CD8-positive, alpha-beta memory T cell (primary cell): ENCODE measurements around the gene TRPV3. TPM values are rescaled to one million over a fixed set of nuclear protein-coding genes. Genes with fewer than 3 reads are reported as not detected.
A peak's percentile ranks its signal among the peaks of the same experiment; 100 is the strongest.

Experiments used
- CTCF ChIA-PET: fragments of 350-600 bp; sonication (Branson Sonifier 250); formaldehyde crosslinking; loops from one replicate; lab custom pipeline; 2021; ENCODE audit warnings: antibody characterized with exemption; lab: Charles Lee
- POLR2A ChIA-PET: fragments of 350-600 bp; sonication (Branson Sonifier 250); formaldehyde crosslinking; loops from one replicate; lab custom pipeline; 2021; ENCODE audit warnings: antibody characterized with exemption; lab: Charles Lee
- DNase-seq, 5 donors: peaks; one replicate each; pipeline versions ENCODE4 v3.0.0 to v3.0.0-alpha.2; 2020 to 2022; ENCODE audit warnings: mixed read lengths in 1 of 5
- H3K27ac ChIP-seq: one replicate; pipeline ENCODE4 v1.7.0; 2013; ENCODE audit warnings: low read depth, mild to moderate bottlenecking, low read length, moderate library complexity
- H3K27me3 ChIP-seq: 2 replicates; pipeline ENCODE4 v1.7.0; 2013; ENCODE audit warnings: low read length, mild to moderate bottlenecking; ENCODE audit not compliant: insufficient read depth, poor library complexity, severe bottlenecking
- H3K36me3 ChIP-seq: 2 replicates; pipeline ENCODE4 v1.7.0; 2013; ENCODE audit warnings: mild to moderate bottlenecking, low read length, moderate library complexity; ENCODE audit not compliant: insufficient read depth
- H3K4me1 ChIP-seq: 2 replicates; pipeline ENCODE4 v1.7.0; 2013; ENCODE audit warnings: mild to moderate bottlenecking, low read length, moderate library complexity; ENCODE audit not compliant: insufficient read depth
- H3K4me3 ChIP-seq: 2 replicates; pipeline ENCODE4 v1.7.0; 2013; ENCODE audit warnings: mild to moderate bottlenecking, low read length
- H3K9me3 ChIP-seq: 2 replicates; pipeline ENCODE4 v1.7.0; 2013; ENCODE audit warnings: mild to moderate bottlenecking, low read length
- H3K27ac Mint-ChIP-seq, 8 donors: one replicate each; pipeline ENCODE4 v1.8.0; 2020 to 2021; ENCODE audit warnings: mixed read lengths in 8 of 8, mild to moderate bottlenecking in 6 of 8, inconsistent platforms in 3 of 8, moderate library complexity in 3 of 8
- H3K27me3 Mint-ChIP-seq, 2 donors: one replicate each; pipeline ENCODE4 v1.8.0; 2020 to 2021; ENCODE audit warnings: mixed read lengths in 2 of 2, mild to moderate bottlenecking in 1 of 2, moderate library complexity in 1 of 2
- H3K36me3 Mint-ChIP-seq, 3 donors: one replicate each; pipeline ENCODE4 v1.8.0; 2020 to 2021; ENCODE audit warnings: mixed read lengths in 3 of 3, inconsistent platforms in 1 of 3, mild to moderate bottlenecking in 1 of 3
- H3K4me1 Mint-ChIP-seq, 3 donors: one replicate each; pipeline ENCODE4 v1.8.0; 2020 to 2021; ENCODE audit warnings: mixed read lengths in 3 of 3, inconsistent platforms in 1 of 3, mild to moderate bottlenecking in 1 of 3
- H3K4me3 Mint-ChIP-seq, 7 donors: one replicate each; pipeline ENCODE4 v1.8.0; 2020 to 2021; ENCODE audit warnings: mixed read lengths in 7 of 7, mild to moderate bottlenecking in 6 of 7, moderate library complexity in 4 of 7, inconsistent platforms in 2 of 7
- H3K9me3 Mint-ChIP-seq, 5 donors: one replicate each; pipeline ENCODE4 v1.8.0; 2020 to 2022; ENCODE audit warnings: mixed read lengths in 5 of 5, mild to moderate bottlenecking in 3 of 5, moderate library complexity in 2 of 5, inconsistent platforms in 1 of 5
- polyA plus RNA-seq: library from polyadenylated mRNA; unstranded; fragments of 300-500 nt; fragmentation: Illumina TruSeq; gene quantifications from one replicate; pipeline ENCODE4 v1.2.3, GENCODE V29; 2021
- total RNA-seq, 2 experiments: library from RNA; stranded (reverse); gene quantifications; one replicate each; pipeline ENCODE4 v1.2.3, GENCODE V29; 2021

The TRPV3 gene
- total and polyA plus RNA-seq, 3 experiments from 2014 or later = 0.21 to 0.79 (median 0.49) TPM

DNA sequence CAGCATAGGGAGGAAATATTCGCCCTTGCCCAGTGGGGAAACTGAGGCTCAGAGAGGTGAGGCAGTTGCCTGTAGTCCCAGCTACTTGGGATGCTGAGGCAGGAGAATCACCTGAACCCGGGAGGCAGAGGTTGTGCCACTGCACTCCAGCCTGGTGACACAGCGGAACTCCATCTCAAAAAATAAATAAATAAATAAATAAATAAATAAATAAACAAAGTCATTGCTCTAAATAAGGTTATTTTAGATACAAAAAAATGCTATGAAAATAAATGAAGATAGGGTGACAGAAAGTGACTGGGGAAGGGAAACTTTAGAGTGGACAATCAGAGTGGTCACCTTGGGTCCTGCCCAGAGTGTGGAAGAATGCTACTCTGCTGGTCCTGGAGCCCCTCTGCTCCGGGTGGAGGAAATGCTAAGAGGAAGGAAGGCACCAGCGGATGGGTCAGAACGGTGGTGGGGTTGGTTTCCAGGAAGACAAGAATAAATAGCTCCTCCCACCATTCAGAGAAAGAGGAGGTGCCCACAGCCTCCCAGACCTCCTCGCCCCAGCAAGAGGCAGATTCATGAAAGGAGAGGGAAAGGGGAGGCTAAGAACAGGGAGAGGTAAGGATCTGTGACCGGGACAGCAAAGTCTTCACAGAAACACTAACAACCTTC lies 17.6 kb downstream of the TRPV3 start:
- Histone ChIP-seq H3K4me1 (peaks cover 5% of the 10 kb centered on the region), H3K36me3 (no peaks in the 10 kb centered on the region), H3K9me3 (no peaks in the 10 kb centered on the region), H3K27me3 (no peaks in the 10 kb centered on the region), H3K4me3 (no peak overlapping the region), H3K27ac (no peak overlapping the region)
- no peaks in the 10 kb centered on the region for H3K36me3 Mint-ChIP-seq
- H3K27me3 Mint-ChIP-seq = peaks cover 13 to 17% of the 10 kb centered on the region in 2 donors
- peaks cover 0 to 8% (median 2%) of the 10 kb centered on the region in 3 donors for H3K4me1 Mint-ChIP-seq
- H3K9me3 Mint-ChIP-seq = no peaks in the 10 kb centered on the region
- POLR2A ChIA-PET = no interaction called here
- no peak for DNase-seq
- no peak overlapping the region for H3K4me3 Mint-ChIP-seq
- peak overlapping the region in 1 of 8 donors; percentile 78 for H3K27ac Mint-ChIP-seq
- CTCF ChIA-PET = no interaction called here

GRCh38 chr17:3536716-3537115 lies 20.9 kb downstream of the TRPV3 start:
- peaks cover 2 to 14% (median 4%) of the 10 kb centered on the region in 3 donors for H3K4me1 Mint-ChIP-seq
- H3K27ac ChIP-seq = no peak overlapping the region
- no peaks in the 10 kb centered on the region for H3K36me3 ChIP-seq
- H3K4me3 ChIP-seq = no peak overlapping the region
- POLR2A ChIA-PET = no interaction called here
- peak in 1 of 5 donors; percentile 4 for DNase-seq
- CTCF ChIA-PET = no interaction called here
- peaks cover 4 to 21% of the 10 kb centered on the region in 2 donors for H3K27me3 Mint-ChIP-seq
- H3K27me3 ChIP-seq = no peaks in the 10 kb centered on the region
- H3K9me3 ChIP-seq = no peaks in the 10 kb centered on the region
- peak overlapping the region in 5 of 8 donors; percentile 39 to 84 (median 64) for H3K27ac Mint-ChIP-seq
- no peaks in the 10 kb centered on the region for H3K9me3 Mint-ChIP-seq
- H3K4me3 Mint-ChIP-seq = peak overlapping the region in 5 of 7 donors; percentile 34 to 61 (median 47)
- H3K4me1 ChIP-seq = peaks cover 5% of the 10 kb centered on the region
- no peaks in the 10 kb centered on the region for H3K36me3 Mint-ChIP-seq

DNA sequence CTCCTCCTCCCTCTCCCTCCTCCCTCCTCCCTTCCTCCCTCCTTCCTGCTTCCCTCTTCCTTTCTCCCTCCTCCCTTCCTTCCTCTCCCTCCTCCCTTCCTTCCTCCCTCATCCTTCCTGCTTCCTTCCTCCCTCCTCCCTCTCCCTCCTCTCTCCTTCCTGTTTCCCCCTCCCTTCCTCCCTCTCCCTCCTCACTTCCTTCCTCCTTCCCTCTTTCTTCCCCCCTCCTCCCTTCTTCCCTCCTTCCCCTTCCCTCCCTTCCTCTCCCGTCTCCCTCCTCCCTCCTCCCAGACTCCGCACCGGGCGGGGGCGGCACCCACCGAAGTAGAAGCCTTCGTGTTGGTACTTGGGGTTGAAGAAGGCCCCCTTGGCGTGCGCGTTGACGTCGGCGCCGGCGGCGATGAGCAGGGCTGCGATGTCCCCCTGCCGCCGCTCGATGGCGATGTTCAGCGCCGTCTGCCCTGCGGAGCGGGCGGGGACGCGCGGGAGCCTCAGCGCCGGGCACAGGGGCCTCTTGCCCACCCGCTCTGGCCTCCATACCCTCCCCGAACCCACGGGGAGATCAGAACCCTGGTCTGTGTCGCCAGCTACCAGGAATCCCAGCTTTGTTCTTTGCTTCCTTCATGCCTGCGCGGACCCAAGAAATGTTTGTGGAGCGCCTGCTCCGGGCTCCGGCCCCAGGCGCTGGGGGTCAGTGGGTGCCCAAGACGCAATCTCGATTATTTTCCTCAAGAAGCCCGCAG lies 22.2 kb downstream of the TRPV3 start:
- no peaks in the 10 kb centered on the region for H3K9me3 ChIP-seq
- H3K4me3 ChIP-seq = no peak overlapping the region
- H3K27ac Mint-ChIP-seq = peak overlapping the region in 2 of 8 donors; percentile 63 to 84
- no peaks in the 10 kb centered on the region for H3K27me3 ChIP-seq
- H3K9me3 Mint-ChIP-seq = no peaks in the 10 kb centered on the region
- POLR2A ChIA-PET = no interaction called here
- no peak overlapping the region for H3K27ac ChIP-seq
- H3K4me1 Mint-ChIP-seq = peaks cover 2 to 14% (median 4%) of the 10 kb centered on the region in 3 donors
- H3K4me3 Mint-ChIP-seq = peak overlapping the region in 5 of 7 donors; percentile 41 to 70 (median 61)
- H3K36me3 ChIP-seq = no peaks in the 10 kb centered on the region
- peaks cover 5% of the 10 kb centered on the region for H3K4me1 ChIP-seq
- CTCF ChIA-PET = interaction anchor here (0.8 kb wide), 1 partner anchor 13 kb away, joined by 3 read pairs; no protein-coding TSS in a partner anchor
- peaks cover 4 to 18% of the 10 kb centered on the region in 2 donors for H3K27me3 Mint-ChIP-seq
- no peaks in the 10 kb centered on the region for H3K36me3 Mint-ChIP-seq
- peak; percentile 16 to 65 (median 51) for DNase-seq

DNA sequence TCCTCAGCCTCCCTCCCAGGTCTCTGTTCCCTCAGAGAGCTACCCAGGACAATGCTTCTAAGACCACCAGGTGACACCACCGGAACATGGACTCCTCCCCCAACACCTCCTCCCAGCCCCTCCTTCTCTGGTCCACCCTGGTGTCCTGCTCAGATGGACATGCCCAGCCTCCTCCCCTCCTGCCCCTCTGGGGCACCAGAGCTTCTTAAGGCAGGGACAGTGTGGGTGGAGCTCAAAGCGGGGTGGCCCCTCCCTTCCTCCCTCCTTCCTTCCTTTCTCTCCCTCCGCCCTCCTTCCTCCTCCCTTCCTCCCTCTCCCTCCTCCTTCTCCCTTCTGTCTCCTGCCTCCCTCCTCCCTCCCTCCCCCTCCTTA lies 22.7 kb downstream of the TRPV3 start:
- Mint-ChIP-seq H3K4me1 (peaks cover 2 to 11% (median 4%) of the 10 kb centered on the region in 3 donors), H3K9me3 (no peaks in the 10 kb centered on the region), H3K4me3 (peak overlapping the region in 2 of 7 donors; percentile 16 to 19), H3K27ac (peak overlapping the region in 3 of 8 donors; percentile 29 to 70 (median 61)), H3K27me3 (peaks cover 4 to 15% of the 10 kb centered on the region in 2 donors), H3K36me3 (no peaks in the 10 kb centered on the region)
- Histone ChIP-seq H3K27me3 (no peaks in the 10 kb centered on the region), H3K27ac (no peak overlapping the region), H3K4me3 (no peak overlapping the region), H3K36me3 (no peaks in the 10 kb centered on the region), H3K9me3 (no peaks in the 10 kb centered on the region), H3K4me1 (peaks cover 5% of the 10 kb centered on the region)
- peak in 1 of 5 donors; percentile 29 for DNase-seq
- ChIA-PET POLR2A (no interaction called here), CTCF (no interaction called here)

GRCh38 chr17:3533752-3534151 lies 23.9 kb downstream of the TRPV3 start:
- Histone ChIP-seq H3K4me1 (peaks cover 5% of the 10 kb centered on the region), H3K9me3 (no peaks in the 10 kb centered on the region), H3K27ac (no peak overlapping the region), H3K4me3 (no peak overlapping the region), H3K27me3 (no peaks in the 10 kb centered on the region), H3K36me3 (no peaks in the 10 kb centered on the region)
- Mint-ChIP-seq H3K27me3 (peaks cover 4 to 15% of the 10 kb centered on the region in 2 donors), H3K9me3 (no peaks in the 10 kb centered on the region), H3K4me3 (no peak overlapping the region), H3K4me1 (peaks cover 2 to 11% (median 4%) of the 10 kb centered on the region in 3 donors), H3K36me3 (no peaks in the 10 kb centered on the region), H3K27ac (peak overlapping the region in 2 of 8 donors; percentile 51 to 58)
- POLR2A ChIA-PET = no interaction called here
- CTCF ChIA-PET = no interaction called here
- peak in 1 of 5 donors; percentile 36 for DNase-seq

- H3K27me3 ChIP-seq = no peaks in the 10 kb centered on the region
- ChIA-PET CTCF (no interaction called here), POLR2A (no interaction called here)
- H3K9me3 ChIP-seq = no peaks in the 10 kb centered on the region
- H3K4me1 Mint-ChIP-seq = peaks cover 2 to 11% (median 4%) of the 10 kb centered on the region in 3 donors
- no peak overlapping the region for H3K4me3 ChIP-seq
- no peaks in the 10 kb centered on the region for H3K36me3 ChIP-seq
- no peak for DNase-seq
- H3K36me3 Mint-ChIP-seq = no peaks in the 10 kb centered on the region
- no peak overlapping the region for H3K27ac ChIP-seq
- H3K27ac Mint-ChIP-seq = no peak overlapping the region
- H3K9me3 Mint-ChIP-seq = no peaks in the 10 kb centered on the region
- H3K4me1 ChIP-seq = peaks cover 5% of the 10 kb centered on the region
- H3K4me3 Mint-ChIP-seq = no peak overlapping the region
- peaks cover 4 to 19% of the 10 kb centered on the region in 2 donors for H3K27me3 Mint-ChIP-seq
These were observed 24.8 kb downstream of the TRPV3 start for GRCh38 chr17:3532859-3533142.

GRCh38 chr17:3532106-3532858 lies 25.3 kb downstream of the TRPV3 start:
- ChIA-PET CTCF (no interaction called here), POLR2A (no interaction called here)
- Histone ChIP-seq H3K4me1 (peaks cover 5% of the 10 kb centered on the region), H3K4me3 (no peak overlapping the region), H3K27me3 (no peaks in the 10 kb centered on the region), H3K27ac (no peak overlapping the region), H3K9me3 (no peaks in the 10 kb centered on the region), H3K36me3 (no peaks in the 10 kb centered on the region)
- no peak overlapping the region for H3K4me3 Mint-ChIP-seq
- no peaks in the 10 kb centered on the region for H3K9me3 Mint-ChIP-seq
- no peaks in the 10 kb centered on the region for H3K36me3 Mint-ChIP-seq
- peaks cover 4 to 21% of the 10 kb centered on the region in 2 donors for H3K27me3 Mint-ChIP-seq
- peak overlapping the region in 1 of 8 donors; percentile 14 for H3K27ac Mint-ChIP-seq
- peaks cover 2 to 11% (median 4%) of the 10 kb centered on the region in 3 donors for H3K4me1 Mint-ChIP-seq
- peak in 1 of 5 donors; percentile 45 for DNase-seq
